Measurements from ENCODE around the gene CLDN19.

- TF ChIP-seq POLR2A (IDR thresholded peaks at IDR 0.05; ENCODE audit: low read length): no peak
- no peak for TF ChIP-seq GATA1 (IDR thresholded peaks at IDR 0.05; ENCODE audit: low read depth, low read length)
Measured at GRCh38 chr1:42730002-42730401, 10.0 kb downstream of the CLDN19 start.

All from erythroblast (primary cell).